Epithelial cell of proximal tubule (primary cell): ENCODE measurements around the gene ATG4C. TPM values are rescaled to one million over a fixed set of nuclear protein-coding genes. Genes with fewer than 3 reads are reported as not detected.
"Not testable (repeated sequence)": the region's sequence is repeated elsewhere in the genome, so short reads cannot be mapped to it uniquely, and the experiment has no call there.

Source experiments
- DNase-seq: peaks from one replicate; pipeline ENCODE4 v3.0.0-alpha.2; 2011; ENCODE audit warnings: low read depth
- H3K4me3 ChIP-seq: 2 replicates; pipeline ENCODE4 v1.5.1; 2011; ENCODE audit warnings: low read depth, mild to moderate bottlenecking, low read length
- CTCF ChIP-seq: conservative IDR thresholded peaks from 2 replicates; pipeline ENCODE4 v1.5.1; 2012; ENCODE audit warnings: low read depth, mild to moderate bottlenecking, low read length
- total RNA-seq: library from RNA; depleted of rRNA; stranded (reverse); fragments of >200 nt; gene quantifications from 2 replicates; pipeline ENCODE4 v1.2.3, GENCODE V29; 2015

ATG4C gene
- total RNA-seq, 1 donor from 2014 or later: 7.1 TPM

- no peak for TF ChIP-seq CTCF
- DNase-seq: no peak
Observed at GRCh38 chr1:62774006-62774405, 9.9 kb upstream of the ATG4C start.

GRCh38 chr1:62774971-62775595 is 8.8 kb upstream of the ATG4C start:
- no peak for DNase-seq
- no peak overlapping the region for H3K4me3 ChIP-seq
- TF ChIP-seq CTCF: no peak

More at GRCh38 chr1:62774006-62774405, 9.9 kb upstream of the ATG4C start:
- no peak overlapping the region for H3K4me3 ChIP-seq

- TF ChIP-seq CTCF: no peak
- DNase-seq: peak; percentile 52
- no peak overlapping the region for H3K4me3 ChIP-seq
Observed at GRCh38 chr1:62778208-62778607, 5.7 kb upstream of the ATG4C start.

GRCh38 chr1:62781841-62782543 is 1.9 kb upstream of the ATG4C start:
- no peak for TF ChIP-seq CTCF
- no peak for DNase-seq
- H3K4me3 ChIP-seq: no peak overlapping the region

- not testable (repeated sequence) for H3K4me3 ChIP-seq, DNase-seq
Observed at GRCh38 chr1:62782544-62783212, 1.3 kb upstream of the ATG4C start.

- H3K4me3 ChIP-seq: peak overlapping the region; percentile 71
- no peak for TF ChIP-seq CTCF
- DNase-seq: no peak
Observed at GRCh38 chr1:62784509-62785365, 805 bp downstream of the ATG4C start.

GRCh38 chr1:62790716-62791115 is 6.8 kb downstream of the ATG4C start:
- no peak for TF ChIP-seq CTCF

More at GRCh38 chr1:62790716-62791115, 6.8 kb downstream of the ATG4C start:
- no peak overlapping the region for H3K4me3 ChIP-seq
- DNase-seq: no peak
